ENCODE results near the gene HPSE2. TPM values are rescaled to one million over a fixed set of nuclear protein-coding genes. Genes with fewer than 3 reads are reported as not detected.

Gene HPSE2
- total and polyA plus RNA-seq, 4 donors = 0.05 TPM; not detected in 3

DNA sequence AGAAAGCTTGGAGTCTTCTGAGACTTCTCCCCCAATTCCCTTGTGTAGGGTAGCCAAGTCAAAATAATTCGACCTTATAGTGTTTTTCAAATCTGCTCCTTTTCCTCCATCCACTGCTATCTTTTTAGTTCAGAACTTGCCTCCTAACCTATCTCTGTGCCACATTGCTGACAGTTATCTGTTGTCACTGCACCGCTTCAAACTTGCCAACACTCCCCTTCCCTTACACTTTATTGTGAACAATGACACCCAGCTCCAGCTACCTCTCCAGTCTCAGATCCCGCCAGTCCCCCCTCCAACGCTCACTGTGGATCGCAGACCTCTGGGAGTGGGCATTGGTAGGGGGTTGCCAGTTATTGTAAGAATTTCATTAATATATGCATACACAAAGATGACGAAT is 772.6 kb downstream of the HPSE2 start:
- no peak for DNase-seq (ENCODE audit: low spot score)
- Histone ChIP-seq H3K36me3 (ENCODE audit: control insufficient read depth in 4 of 4, insufficient read depth in 3 of 4, low read depth in 1 of 4, low read length in 3 of 4) (no peaks in the 10 kb centered on the region), H3K4me1 (ENCODE audit: control insufficient read depth in 4 of 4, insufficient read depth in 4 of 4, low read length in 3 of 4) (peaks cover 0 to 9% (median 3%) of the 10 kb centered on the region in 4 donors), H3K4me3 (ENCODE audit: low read depth in 1 of 3, low read length in 3 of 3) (no peak overlapping the region), H3K9ac (ENCODE audit: low read depth in 1 of 2, low read length in 2 of 2) (no peak overlapping the region), H3K27ac (ENCODE audit: low read depth in 1 of 2, low read length in 2 of 2) (no peak overlapping the region), H3K9me3 (ENCODE audit: control insufficient read depth in 4 of 4, low read length in 3 of 4) (no peaks in the 10 kb centered on the region), H3K27me3 (ENCODE audit: control insufficient read depth in 4 of 4, insufficient read depth in 4 of 4, low read length in 3 of 4) (no peaks in the 10 kb centered on the region)
- TF ChIP-seq RXRA (IDR thresholded peaks at IDR 0.05) (no peak), YY1 (IDR thresholded peaks at IDR 0.05) (no peak), FOXA1 (IDR thresholded peaks at IDR 0.05) (no peak), HNF4A (conservative IDR thresholded peaks at IDR 0.05) (no peak), TAF1 (conservative IDR thresholded peaks at IDR 0.05) (no peak), JUND (IDR thresholded peaks at IDR 0.05) (no peak), GABPA (IDR thresholded peaks at IDR 0.05 in 1 of 2, conservative IDR thresholded peaks at IDR 0.05 in 1 of 2) (no peak), EGR1 (IDR thresholded peaks at IDR 0.05; ENCODE audit: low read depth in 2 of 2) (no peak), REST (IDR thresholded peaks at IDR 0.05) (no peak), NR2F2 (IDR thresholded peaks at IDR 0.05) (no peak), SP1 (IDR thresholded peaks at IDR 0.05) (no peak), ATF3 (IDR thresholded peaks at IDR 0.05) (no peak), HNF4G (IDR thresholded peaks at IDR 0.05) (no peak), RAD21 (IDR thresholded peaks at IDR 0.05) (no peak), FOXA2 (IDR thresholded peaks at IDR 0.05) (no peak)
- TF ChIP-seq, protein P1, sequence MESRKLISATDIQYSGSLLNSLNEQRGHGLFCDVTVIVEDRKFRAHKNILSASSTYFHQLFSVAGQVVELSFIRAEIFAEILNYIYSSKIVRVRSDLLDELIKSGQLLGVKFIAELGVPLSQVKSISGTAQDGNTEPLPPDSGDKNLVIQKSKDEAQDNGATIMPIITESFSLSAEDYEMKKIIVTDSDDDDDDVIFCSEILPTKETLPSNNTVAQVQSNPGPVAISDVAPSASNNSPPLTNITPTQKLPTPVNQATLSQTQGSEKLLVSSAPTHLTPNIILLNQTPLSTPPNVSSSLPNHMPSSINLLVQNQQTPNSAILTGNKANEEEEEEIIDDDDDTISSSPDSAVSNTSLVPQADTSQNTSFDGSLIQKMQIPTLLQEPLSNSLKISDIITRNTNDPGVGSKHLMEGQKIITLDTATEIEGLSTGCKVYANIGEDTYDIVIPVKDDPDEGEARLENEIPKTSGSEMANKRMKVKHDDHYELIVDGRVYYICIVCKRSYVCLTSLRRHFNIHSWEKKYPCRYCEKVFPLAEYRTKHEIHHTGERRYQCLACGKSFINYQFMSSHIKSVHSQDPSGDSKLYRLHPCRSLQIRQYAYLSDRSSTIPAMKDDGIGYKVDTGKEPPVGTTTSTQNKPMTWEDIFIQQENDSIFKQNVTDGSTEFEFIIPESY (IDR thresholded peaks at IDR 0.05) = no peak
- TF ChIP-seq, protein P2, sequence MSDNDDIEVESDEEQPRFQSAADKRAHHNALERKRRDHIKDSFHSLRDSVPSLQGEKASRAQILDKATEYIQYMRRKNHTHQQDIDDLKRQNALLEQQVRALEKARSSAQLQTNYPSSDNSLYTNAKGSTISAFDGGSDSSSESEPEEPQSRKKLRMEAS (IDR thresholded peaks at IDR 0.05) = no peak
- TF ChIP-seq, protein P3, sequence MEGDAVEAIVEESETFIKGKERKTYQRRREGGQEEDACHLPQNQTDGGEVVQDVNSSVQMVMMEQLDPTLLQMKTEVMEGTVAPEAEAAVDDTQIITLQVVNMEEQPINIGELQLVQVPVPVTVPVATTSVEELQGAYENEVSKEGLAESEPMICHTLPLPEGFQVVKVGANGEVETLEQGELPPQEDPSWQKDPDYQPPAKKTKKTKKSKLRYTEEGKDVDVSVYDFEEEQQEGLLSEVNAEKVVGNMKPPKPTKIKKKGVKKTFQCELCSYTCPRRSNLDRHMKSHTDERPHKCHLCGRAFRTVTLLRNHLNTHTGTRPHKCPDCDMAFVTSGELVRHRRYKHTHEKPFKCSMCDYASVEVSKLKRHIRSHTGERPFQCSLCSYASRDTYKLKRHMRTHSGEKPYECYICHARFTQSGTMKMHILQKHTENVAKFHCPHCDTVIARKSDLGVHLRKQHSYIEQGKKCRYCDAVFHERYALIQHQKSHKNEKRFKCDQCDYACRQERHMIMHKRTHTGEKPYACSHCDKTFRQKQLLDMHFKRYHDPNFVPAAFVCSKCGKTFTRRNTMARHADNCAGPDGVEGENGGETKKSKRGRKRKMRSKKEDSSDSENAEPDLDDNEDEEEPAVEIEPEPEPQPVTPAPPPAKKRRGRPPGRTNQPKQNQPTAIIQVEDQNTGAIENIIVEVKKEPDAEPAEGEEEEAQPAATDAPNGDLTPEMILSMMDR (IDR thresholded peaks at IDR 0.05; ENCODE audit: low read depth, low read length, missing input control) = no peak
- WGBS = 90% methylated on average over 6 of the region's 6 CpGs
